GM12878 (cell line): ENCODE data around the gene NOP56. TPM values are rescaled to one million over a fixed set of nuclear protein-coding genes. Genes with fewer than 3 reads are reported as not detected.

ENCODE experiments used
- CBX3 ChIP-seq: fragments of 200-600 bp; sonication (generic); IDR thresholded peaks from 2 replicates; pipeline ENCODE4 v1.6.1; 2016; ENCODE audit warnings: low read depth, borderline replicate concordance
- FOXK2 ChIP-seq: fragments of 450-650 bp; IDR thresholded peaks from 2 replicates; pipeline ENCODE4 v1.6.1; 2017; ENCODE audit warnings: mild to moderate bottlenecking, moderate library complexity
- HCFC1 ChIP-seq: fragments of 150-350 bp; IDR thresholded peaks from 2 replicates; pipeline ENCODE4 v1.6.1; 2014; ENCODE audit warnings: low read length
- HDAC2 ChIP-seq: fragments of 200-600 bp; sonication (generic); IDR thresholded peaks from 2 replicates; pipeline ENCODE4 v1.6.1; 2017
- MEF2A ChIP-seq: IDR thresholded peaks from 2 replicates; pipeline ENCODE4 v1.6.1; 2011; ENCODE audit warnings: low read depth, mild to moderate bottlenecking, low read length, moderate library complexity; ENCODE audit not compliant: insufficient read depth
- MEF2B ChIP-seq: fragments of 450-650 bp; IDR thresholded peaks from 2 replicates; pipeline ENCODE4 v1.6.1; 2018; ENCODE audit warnings: mild to moderate bottlenecking, moderate library complexity; ENCODE audit not compliant: partially characterized antibody, poor library complexity, severe bottlenecking
- NR2F1 ChIP-seq: fragments of 450-650 bp; conservative IDR thresholded peaks from 2 replicates; pipeline ENCODE4 v1.6.1; 2017; ENCODE audit warnings: mild to moderate bottlenecking
- PAX5 ChIP-seq: IDR thresholded peaks from 2 replicates; pipeline ENCODE4 v1.6.1; 2011; ENCODE audit warnings: low read depth, low read length, borderline replicate concordance
- SMAD5 ChIP-seq: IDR thresholded peaks from 2 replicates; pipeline ENCODE4 v1.6.1; 2016; ENCODE audit warnings: antibody characterized with exemption, low read depth
- SP1 ChIP-seq: IDR thresholded peaks from one replicate; pipeline ENCODE4 v1.6.1; 2011; ENCODE audit warnings: low read depth, low read length
- polyA plus RNA-seq, 11 experiments: library from polyadenylated mRNA; depleted of rRNA in 4 of 11; unstranded in 6 of 11; stranded (reverse) in 5 of 11; fragments of >200 nt; fragmentation: Nextera tagmentation in 4 of 11; fragmentation: Illumina TruSeq in 1 of 11; extraction: Ambion mirVana in 4 of 11; extraction: Trizol in 1 of 11; gene quantifications; 1 replicate in 1 of 11; 2 replicates in 10 of 11; pipeline versions ENCODE4 v1.2.1 to v1.2.3, GENCODE V29; 2011 to 2016; ENCODE audit warnings: inconsistent platforms in 2 of 11, missing spikeins in 2 of 11, low read depth in 1 of 11
- total RNA-seq, 4 experiments: library from RNA; depleted of rRNA in 3 of 4; stranded (reverse); fragments of >200 nt in 3 of 4; fragmentation: Illumina TruSeq in 1 of 4; extraction: Trizol in 1 of 4; gene quantifications; 2 replicates each; pipeline versions ENCODE4 v1.2.1 to v1.2.3, GENCODE V29; 2013 to 2021
- TF ChIP-seq, protein P1 (sequence below): fragments of 450-650 bp; IDR thresholded peaks from 2 replicates; pipeline ENCODE4 v1.6.1; 2014; ENCODE audit warnings: mild to moderate bottlenecking
- TF ChIP-seq, protein P2 (sequence below): fragments of 450-650 bp; IDR thresholded peaks from 2 replicates; pipeline ENCODE4 v1.6.1; 2017; ENCODE audit warnings: mild to moderate bottlenecking, moderate library complexity
- TF ChIP-seq, protein P3 (sequence below): fragments of 450-650 bp; IDR thresholded peaks from 2 replicates; pipeline ENCODE4 v1.6.1; 2016; ENCODE audit warnings: mild to moderate bottlenecking

NOP56 gene
- total and polyA plus RNA-seq, 10 of the 15 experiments (the other 5 are each of a cell fraction or from before 2014, with no cell fraction given) = 254 to 550 (median 464) TPM

DNA sequence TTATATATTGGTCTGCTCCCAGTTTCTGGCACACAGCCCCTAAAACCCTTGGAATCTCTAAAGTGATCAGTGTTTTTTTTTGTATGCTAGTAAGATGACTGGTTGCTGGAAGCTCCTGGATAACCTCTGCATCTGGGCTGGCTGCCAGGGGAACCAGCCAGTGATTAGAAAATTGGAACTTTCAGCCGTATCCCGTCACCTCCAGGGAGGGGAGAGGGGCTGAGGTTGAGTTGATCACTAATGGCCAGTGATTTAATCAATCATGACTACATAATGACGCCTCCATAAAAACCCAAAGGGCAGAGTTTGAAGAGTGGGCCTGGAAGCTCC lies 48.0 kb upstream of the NOP56 start (continued):
- TF ChIP-seq, protein P1, sequence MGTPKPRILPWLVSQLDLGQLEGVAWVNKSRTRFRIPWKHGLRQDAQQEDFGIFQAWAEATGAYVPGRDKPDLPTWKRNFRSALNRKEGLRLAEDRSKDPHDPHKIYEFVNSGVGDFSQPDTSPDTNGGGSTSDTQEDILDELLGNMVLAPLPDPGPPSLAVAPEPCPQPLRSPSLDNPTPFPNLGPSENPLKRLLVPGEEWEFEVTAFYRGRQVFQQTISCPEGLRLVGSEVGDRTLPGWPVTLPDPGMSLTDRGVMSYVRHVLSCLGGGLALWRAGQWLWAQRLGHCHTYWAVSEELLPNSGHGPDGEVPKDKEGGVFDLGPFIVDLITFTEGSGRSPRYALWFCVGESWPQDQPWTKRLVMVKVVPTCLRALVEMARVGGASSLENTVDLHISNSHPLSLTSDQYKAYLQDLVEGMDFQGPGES = no peak
- TF ChIP-seq, protein P2, sequence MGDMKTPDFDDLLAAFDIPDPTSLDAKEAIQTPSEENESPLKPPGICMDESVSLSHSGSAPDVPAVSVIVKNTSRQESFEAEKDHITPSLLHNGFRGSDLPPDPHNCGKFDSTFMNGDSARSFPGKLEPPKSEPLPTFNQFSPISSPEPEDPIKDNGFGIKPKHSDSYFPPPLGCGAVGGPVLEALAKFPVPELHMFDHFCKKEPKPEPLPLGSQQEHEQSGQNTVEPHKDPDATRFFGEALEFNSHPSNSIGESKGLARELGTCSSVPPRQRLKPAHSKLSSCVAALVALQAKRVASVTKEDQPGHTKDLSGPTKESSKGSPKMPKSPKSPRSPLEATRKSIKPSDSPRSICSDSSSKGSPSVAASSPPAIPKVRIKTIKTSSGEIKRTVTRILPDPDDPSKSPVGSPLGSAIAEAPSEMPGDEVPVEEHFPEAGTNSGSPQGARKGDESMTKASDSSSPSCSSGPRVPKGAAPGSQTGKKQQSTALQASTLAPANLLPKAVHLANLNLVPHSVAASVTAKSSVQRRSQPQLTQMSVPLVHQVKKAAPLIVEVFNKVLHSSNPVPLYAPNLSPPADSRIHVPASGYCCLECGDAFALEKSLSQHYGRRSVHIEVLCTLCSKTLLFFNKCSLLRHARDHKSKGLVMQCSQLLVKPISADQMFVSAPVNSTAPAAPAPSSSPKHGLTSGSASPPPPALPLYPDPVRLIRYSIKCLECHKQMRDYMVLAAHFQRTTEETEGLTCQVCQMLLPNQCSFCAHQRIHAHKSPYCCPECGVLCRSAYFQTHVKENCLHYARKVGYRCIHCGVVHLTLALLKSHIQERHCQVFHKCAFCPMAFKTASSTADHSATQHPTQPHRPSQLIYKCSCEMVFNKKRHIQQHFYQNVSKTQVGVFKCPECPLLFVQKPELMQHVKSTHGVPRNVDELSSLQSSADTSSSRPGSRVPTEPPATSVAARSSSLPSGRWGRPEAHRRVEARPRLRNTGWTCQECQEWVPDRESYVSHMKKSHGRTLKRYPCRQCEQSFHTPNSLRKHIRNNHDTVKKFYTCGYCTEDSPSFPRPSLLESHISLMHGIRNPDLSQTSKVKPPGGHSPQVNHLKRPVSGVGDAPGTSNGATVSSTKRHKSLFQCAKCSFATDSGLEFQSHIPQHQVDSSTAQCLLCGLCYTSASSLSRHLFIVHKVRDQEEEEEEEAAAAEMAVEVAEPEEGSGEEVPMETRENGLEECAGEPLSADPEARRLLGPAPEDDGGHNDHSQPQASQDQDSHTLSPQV = no peak
- TF ChIP-seq HCFC1 (no peak), MEF2A (no peak), MEF2B (no peak), SP1 (no peak), NR2F1 (no peak), HDAC2 (no peak), FOXK2 (no peak), CBX3 (no peak), SMAD5 (no peak), PAX5 (no peak)
- TF ChIP-seq, protein P3, sequence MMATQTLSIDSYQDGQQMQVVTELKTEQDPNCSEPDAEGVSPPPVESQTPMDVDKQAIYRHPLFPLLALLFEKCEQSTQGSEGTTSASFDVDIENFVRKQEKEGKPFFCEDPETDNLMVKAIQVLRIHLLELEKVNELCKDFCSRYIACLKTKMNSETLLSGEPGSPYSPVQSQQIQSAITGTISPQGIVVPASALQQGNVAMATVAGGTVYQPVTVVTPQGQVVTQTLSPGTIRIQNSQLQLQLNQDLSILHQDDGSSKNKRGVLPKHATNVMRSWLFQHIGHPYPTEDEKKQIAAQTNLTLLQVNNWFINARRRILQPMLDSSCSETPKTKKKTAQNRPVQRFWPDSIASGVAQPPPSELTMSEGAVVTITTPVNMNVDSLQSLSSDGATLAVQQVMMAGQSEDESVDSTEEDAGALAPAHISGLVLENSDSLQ = no peak
